Head of caudate nucleus (tissue), 42 donors: Measurements from ENCODE around the gene BRAT1.

ENCODE experiments used
- DNase-seq, 42 donors: peaks; one replicate each; pipeline versions ENCODE4 v3.0.0 to v3.0.0-alpha.2; 2020 to 2021; ENCODE audit warnings: mixed read lengths in 7 of 42
- intact Hi-C: fragments of 100-400 bp; cut with DNase I; formaldehyde crosslinking; loops from one replicate; pipeline ENCODE4 v1.15.0; 2022

The BRAT1 gene

DNA sequence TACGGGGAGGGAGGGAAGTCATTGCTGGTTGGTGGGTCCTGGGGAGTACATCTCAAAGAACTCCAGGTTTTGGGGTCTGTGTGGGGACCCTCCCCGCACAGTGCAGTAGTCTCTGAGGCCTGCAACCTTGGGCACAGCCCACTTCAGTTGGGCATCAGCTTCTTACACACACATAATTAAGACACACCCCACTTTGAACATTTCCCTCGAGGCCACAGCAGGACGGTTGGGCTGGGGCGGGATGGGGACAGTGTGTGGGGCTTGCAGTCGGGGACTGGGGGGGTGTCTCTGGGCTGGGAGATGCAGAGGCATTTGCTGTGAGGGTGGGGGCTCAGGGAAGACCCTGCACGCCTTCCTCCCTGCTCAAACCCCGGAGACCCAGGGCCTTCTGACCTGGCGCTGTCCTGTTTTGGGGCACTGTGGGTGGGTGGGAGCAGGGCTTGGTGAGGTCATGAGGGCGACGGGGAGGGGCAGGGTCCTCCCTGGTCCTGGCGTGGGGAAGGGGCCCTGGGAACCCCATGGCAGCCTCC lies 34.5 kb downstream of the BRAT1 start:
- intact Hi-C loops, result loop anchor here (5.0 kb wide), 1 partner anchor 36 kb away; the partner anchor contains the start of genes BRAT1 and IQCE
- DNase-seq, result no peak

DNA sequence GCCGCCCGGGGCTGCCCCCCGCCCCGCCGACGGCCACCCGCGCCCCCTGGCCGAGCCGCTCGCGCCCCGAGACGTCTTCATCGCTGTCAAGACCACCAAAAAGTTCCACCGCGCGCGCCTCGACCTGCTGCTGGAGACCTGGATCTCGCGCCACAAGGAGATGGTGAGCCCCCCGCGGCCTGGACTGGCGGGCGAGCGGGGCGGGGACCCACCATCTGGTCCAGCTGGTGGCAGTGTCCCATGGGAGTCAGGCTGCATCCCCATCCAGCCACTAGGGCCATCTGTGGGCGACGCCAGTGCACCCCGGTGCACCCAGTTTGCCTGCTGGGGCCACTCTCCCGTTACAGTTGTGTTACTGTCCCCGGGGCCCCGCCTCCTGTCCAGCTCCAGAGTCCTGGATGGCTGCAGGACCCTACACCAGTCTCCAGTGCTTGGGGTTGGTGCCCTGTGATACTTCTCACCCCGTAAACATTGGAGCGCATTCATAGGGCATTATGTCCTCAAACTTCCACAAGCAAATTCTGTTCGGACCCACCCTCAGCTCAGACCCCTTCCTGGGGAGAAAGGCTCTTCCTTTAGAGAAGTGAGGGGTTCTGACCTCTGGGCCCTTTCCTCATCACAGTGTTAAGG lies 35.1 kb downstream of the BRAT1 start:
- intact Hi-C loops, result loop anchor here (5.0 kb wide), 1 partner anchor 37 kb away; the partner anchor contains the start of genes BRAT1 and IQCE
- DNase-seq, result peak in 7 of 42 donors; percentile 28 to 75 (median 50)

DNA sequence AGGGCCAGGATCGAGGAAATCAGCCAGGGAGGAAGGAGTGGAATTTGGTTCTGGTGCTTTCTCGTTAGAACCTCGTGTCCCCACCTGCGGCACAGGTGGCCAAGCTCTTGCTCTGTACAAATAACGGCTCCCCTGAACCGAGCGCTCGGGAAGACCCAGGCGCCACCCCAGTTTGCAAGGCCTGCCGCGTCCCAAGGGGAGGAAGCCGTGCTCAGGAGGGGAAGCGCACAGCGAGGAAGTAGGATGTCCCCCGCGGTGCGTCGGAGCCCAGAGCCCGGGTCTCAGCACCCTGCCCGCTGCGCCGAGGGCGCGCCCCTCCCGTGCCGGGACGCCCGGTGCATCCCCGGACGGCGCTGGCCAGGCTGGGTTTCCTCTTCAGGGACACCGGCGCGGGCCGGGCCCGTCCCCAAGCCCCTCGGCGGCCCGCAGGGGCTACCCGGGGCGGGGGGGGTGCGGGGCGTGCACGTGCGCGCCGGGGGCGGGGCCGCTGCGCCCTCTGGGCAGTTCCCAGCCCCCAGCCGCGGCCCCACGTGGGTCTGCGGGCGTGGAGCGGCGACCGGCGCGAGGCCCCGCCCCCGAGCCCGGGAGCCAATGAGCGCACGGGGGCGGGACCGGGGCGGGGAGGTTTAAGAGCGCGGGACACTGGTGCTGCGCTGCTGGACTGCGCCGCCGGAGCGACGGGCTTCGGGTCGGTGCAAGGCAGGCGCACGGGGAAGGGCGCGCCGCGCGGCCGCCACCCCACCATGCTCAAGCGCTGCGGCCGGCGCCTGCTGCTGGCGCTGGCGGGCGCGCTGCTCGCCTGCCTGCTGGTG lies 36.0 kb downstream of the BRAT1 start, which contains the start of gene LFNG:
TSS of gene LFNG (plus strand) at position 656 of the 812 bp plus-strand sequence. CDS start at position 744, 88 bp downstream.
- intact Hi-C loops, result no loop called here
- DNase-seq, result peak; percentile 62 to 95 (median 89)

DNA sequence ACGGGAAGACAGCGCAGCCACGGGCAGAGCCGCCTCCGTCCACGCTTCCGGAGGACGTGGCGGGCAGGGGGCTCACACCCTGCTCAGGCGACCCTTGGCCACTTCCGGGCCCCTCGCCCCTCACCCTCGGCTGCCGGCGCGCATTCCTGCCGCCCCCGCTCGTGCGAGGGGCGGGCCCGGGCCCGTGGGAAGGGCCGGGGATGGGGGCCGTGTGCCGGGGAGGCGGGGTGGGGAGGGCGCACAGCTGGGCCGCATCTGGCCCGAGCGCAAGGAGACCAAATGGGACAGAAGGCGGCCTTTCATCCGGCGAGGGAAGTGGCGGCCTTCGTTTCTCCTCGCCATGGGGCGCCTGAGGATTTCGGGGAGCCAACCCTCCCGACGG lies 36.6 kb downstream of the BRAT1 start:
- no peak for DNase-seq
- intact Hi-C loops, result no loop called here

DNA sequence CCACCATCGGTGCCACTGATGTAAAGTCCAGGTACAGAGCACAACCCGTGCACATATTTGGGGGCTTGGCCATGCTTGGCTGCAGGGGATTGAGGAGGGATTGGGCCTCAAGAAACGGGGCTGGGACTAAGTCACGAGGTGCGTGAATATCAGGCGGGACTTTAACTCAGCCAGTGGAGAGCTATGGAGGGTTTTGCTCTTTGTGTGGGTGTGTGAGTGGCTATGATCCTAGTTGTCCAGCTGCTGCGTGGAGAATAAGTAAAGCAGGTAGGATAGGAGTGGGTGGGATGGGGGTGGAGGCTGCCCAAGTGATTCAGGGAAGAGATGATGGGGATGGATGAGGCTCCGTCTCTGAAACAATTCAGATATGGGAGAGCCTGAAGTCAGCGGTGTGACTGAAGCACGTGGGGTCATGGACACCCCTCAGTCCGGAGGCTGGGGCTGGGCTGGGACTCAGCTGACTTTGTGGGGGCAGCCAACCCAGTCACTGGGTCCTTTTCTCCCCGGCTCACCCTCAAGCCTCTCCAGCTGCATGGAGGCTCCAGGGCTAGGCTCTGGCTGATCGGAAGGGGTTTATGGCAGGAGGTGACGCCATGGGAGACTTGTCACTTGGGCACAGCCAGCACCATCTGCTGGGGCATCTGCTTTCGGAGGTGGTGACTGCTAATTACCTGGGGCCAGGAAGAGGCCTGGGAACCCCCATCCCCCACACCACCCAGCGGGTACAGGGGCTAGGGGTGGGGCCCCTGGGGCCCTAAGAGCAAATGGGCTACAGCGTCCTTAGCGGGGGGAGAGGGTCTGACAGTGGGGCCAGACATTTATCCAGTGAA lies 37.4 kb downstream of the BRAT1 start:
- intact Hi-C loops, result no loop called here
- DNase-seq, result no peak

DNA sequence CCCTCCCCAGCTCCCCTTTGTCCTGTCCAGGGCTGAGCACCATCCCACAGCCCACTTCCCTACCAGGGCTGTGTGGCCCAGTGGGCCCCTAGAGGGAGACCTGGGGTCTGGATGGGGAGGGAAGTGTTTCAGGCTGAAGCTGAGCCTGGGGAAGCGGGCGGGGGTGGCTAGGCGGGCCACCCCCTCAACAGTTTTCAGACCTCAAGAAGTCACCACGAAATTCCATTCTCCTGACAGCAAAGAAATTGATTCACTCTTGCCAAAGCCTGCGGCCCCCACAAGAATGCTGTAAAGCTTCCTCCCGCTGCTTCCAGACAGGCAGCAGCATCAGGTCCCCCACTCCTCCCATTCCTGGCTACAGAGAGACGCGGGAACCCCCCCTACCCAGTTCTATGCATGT lies 38.3 kb downstream of the BRAT1 start:
- no peak for DNase-seq
- intact Hi-C loops, result no loop called here

DNA sequence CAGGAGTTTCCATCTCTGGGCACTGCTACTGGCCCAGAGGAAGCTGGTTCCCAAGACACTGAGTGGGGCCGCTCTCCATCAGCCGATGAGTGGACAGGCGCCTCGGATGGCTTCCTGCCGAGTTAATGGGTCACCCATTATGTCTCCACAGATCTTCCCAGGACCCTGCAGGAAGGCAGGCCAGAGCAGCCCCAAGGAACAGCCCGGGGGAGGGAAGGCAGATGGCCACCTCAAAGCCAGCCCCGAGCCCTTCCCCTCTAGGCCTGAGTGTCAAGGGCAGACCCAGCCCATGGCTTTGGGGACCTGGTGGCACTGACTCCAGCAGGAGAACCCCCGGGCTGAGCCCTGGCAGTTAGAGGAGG lies 39.1 kb downstream of the BRAT1 start:
- no peak for DNase-seq
- intact Hi-C loops, result no loop called here

DNA sequence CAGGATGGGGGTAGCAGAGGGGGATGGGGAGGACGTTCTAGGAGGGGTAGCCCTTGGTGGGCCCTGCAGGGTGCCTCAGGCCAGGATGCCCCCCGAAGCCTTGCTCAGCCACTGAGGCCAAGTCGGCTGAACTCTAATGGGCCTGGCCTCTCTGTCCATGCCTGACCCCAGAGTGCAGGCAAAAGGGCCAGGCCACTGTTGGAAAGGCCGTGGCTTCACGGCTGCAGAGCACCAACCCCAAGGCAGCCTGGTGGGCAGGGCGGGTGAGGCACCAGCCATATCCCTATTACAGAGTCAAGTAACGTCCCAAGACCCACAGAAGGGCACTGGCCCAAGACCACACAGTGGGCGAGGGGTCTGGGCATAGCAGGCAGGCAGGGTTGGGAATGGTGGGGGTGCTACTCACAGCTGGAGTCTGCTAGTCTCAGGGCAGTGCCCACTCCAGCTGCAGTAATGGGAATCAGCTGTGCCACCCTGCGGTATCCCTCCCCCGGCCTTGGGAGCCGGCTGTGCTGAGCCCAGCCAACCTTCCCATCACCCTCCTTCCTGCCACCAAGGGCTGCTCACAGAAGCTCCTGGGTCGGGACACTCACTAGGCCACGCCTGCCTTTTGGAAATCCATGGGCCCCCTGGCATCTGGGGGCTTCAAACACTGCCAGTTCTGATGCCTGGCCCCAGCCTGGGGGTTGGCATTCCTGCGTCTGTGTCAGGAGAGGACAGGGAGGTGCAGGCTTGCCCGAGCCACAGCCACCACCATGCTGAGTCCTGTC lies 39.7 kb downstream of the BRAT1 start:
- no peak for DNase-seq
- intact Hi-C loops, result no loop called here

DNA sequence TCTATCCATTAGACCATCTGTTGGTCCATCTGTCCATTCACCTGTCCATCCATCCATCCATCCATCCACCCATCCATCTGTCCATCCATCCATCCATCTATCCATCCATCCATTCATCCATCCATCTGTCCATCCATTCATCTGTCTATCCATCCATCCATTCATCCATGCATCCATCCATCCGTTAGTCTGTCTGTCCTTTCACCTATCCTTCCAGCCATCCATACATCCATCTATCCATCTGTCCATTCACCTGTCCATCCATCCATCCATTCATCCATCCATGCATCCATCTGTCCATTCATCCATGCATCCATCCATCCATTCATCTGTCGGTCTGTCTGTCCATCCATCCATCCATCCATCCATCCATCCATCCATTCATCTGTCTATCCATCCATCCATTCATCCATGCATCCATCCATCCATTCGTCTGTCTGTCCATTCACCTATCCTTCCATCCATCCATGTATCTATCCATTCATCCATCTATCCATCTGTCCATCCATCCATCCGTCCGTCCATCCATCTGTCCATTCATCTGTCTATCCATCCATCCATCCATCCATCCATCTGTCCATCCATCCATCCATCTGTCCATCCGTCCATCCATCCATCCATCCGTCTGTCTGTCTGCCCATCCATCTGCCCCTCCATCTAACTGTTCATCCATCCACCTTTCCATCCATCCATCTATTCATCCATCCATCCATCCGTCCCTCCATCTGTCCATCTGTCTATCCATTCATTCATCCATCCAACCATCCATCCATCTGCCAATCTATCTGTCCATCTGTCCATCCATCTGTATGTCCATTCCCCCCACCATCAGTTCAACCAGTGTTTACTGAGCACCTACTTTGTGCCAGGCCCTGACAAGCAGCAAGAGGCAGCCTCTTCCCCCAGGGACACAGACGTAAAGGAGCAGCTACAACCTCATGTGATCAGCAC lies 40.6 kb downstream of the BRAT1 start:
- intact Hi-C loops, result no loop called here
- DNase-seq, result no peak

DNA sequence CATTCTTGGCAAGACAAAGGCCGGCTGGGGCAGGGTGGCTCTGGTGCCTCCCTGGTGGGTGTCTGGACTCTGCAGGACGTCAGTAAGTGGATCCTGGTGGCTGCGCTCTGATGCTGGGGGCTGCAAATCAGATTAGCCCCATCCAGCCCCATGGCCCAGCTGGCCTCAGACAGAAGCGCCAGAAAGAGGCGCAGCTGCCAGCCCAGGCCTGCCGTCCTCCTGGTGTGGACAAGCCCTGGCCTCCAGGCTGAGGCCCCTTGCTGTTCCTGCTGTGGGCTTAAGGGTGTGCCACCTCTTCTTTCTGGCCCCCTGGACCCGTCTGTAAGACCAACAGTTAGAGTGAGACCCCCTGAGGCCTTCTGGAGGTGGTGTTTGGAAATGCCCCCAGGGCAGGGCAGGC lies 41.6 kb downstream of the BRAT1 start:
- no peak for DNase-seq
- intact Hi-C loops, result no loop called here

DNA sequence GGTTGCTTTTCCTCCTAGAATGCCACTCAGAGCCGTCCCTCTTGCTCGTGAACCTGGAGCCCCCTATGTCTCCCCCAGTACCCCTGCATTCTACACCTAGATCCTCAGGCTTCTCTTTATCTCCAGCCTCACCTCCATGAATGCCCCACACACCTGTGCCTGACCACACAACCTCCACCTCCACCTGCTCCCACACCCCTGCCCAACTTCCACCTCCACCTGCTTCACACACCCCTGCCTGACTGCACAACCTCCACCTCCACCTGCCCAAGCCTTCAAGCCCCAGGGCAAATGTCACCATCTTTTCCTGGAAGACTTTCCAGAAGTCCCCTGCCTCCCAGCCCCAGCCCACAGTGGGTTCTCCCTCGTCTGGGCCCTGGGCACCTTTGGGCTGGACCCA lies 42.6 kb downstream of the BRAT1 start:
- intact Hi-C loops, result no loop called here
- DNase-seq, result no peak

DNA sequence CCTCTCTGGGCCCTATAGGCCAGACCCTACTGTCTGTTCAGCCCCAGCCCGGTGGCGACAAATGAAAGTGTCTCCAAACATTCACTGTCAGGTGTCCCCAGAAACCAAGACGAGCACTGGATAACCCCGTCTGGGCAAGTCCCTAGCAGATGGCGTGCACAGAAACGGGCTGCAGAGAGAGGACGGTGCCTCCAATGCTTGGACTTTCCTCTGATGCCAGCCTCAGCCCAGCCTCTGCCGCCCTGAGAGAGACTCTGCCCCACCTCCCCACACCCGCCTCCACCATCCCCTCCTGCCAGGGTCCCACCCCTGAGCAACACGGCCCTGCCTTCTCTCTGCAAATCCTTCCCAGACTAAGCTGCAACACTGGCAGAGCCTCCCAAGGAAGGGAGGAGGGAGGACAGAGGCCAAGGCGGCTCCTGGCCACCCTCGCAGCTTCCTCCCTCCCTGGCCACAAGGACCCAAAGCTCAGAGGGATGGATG lies 43.1 kb downstream of the BRAT1 start:
- intact Hi-C loops, result no loop called here
- DNase-seq, result peak in 1 of 42 donors; percentile 47

DNA sequence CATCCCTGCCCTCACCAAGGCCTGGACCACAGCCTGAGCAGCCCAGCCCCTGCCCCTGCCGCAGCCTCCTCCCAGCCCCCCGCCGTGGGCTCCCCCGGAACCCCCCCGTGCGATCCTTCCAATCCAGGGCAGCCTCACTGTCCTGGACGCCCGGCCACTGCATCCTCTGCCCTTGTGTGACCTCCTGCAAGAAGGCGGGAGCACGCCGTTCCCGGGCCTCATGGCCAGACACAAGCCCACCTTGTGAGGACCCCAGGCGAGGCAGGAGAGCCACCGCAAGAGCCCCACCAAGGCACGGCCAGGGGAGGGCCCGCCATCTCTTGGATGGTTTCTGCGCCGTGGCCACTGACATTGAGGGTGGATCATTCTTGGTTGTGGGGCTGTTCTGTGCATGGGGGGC lies 43.6 kb downstream of the BRAT1 start:
- intact Hi-C loops, result no loop called here
- DNase-seq, result no peak

DNA sequence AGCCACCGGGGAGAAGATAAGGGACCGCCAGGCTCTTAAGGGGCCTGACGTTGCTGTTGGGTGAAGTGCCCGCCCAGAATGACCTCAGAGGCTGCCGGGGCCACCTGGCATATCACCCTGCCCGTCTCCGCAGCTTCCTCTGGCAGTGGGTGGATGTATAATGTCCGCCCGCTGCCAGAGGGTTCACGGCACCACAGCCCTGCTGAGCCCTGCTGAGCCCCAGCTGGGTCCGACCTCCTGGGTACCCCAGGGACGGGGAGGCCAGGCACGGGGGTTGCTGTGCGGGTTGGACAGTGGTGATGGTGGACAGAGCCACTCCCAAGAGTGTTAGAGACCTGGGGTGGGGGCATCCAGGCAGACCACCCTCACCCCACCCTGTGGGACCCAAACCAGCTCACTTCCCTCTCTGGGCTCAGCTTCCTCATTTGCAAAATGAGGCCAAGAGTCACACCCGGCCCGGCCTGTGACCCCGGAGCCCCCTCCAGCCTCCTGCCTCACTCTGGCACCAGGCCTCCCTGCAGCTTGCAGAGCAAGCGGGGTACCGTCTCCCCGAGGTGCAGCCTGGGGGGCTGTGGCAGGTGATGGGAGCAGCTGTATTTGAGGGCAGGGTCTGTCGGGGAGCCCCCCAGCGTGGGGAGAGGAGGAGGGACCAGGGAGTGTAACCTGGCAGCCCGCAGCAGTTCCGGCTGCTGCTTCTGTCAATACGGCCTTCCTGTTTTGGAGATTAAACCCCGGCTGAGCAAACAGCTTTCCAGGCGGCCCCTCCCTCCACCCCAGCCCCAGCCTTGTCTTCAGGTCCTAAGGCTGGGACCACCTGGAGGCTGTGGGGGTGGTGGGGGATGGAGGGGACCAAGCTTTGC lies 44.2 kb downstream of the BRAT1 start:
- intact Hi-C loops, result no loop called here
- no peak for DNase-seq

DNA sequence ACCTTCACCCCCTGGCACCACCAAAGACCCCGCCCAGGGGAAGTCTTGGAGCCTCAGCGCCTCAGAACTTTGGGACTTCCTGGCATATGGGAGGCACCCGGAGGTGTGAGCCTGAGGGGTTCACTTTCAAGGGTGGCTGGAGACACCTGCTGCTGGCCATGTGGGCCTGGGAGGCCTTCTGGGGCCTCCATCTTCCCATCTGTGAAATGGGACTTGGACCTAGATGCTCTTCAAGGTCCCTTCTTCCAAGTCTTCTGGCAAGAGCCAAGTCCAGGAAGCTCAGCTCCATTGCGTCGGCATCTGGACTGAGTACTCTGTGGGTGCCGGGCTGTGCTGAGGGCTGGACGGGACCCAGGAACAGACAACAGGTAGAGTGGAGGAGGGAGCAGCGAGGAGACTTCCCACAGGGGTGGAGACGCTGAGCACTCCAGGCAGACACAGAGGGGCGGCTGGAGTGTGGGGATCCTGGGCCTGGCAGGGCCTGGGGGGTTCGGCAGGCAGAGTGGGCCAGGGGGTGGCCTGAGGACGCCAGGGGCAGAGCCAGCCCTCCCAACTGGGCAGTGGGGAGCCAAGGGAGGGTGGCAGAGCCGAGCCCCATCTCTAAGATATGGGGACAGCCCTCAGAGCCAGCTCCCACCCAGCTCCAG lies 45.1 kb downstream of the BRAT1 start:
- intact Hi-C loops, result no loop called here
- no peak for DNase-seq

DNA sequence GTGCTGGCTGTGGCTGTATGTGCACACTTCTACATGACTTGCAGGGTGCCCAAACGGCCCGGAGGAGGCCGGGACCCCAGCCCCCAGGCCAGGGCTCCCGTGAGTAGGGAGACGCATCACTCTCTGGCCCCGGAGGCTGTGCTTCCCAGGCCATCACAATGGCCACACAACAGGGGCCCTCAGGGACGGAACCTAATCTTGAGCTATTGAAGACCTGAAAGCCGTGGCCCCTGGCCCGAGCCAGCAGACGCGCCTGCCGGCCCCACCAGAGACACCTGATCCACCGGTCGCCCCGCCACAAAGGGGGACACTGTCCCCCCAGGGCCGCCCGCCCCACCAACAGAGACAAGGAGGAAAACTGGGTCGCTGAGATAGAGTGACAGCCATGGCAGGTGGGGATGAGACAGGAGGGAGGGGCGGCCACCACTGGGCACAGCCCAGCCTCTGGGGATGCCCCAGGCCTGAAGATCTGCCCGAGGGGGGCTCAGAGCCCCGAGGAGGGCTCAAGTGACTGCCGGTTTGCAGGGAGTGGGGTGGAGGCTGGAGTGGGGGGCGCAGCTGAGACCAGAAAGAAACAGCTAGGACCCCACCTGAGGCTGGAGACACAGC lies 45.9 kb downstream of the BRAT1 start:
- DNase-seq, result no peak
- intact Hi-C loops, result no loop called here
